HEK293T (cell line): Measurements from ENCODE around the gene GPR153.

Experiments
- CTCF ChIA-PET: fragments of 350-600 bp; formaldehyde crosslinking; extraction: SDS; loops from one replicate; lab custom pipeline; 2021; ENCODE audit warnings: antibody characterized with exemption, inconsistent platforms; lab: Yijun Ruan, JAX
- POLR2A ChIA-PET: fragments of 350-600 bp; formaldehyde crosslinking; extraction: SDS; loops from one replicate; lab custom pipeline; 2020; ENCODE audit warnings: antibody characterized with exemption, inconsistent platforms; lab: Yijun Ruan, JAX
- DNase-seq: peaks from one replicate; pipeline ENCODE4 v3.0.0; 2012; ENCODE audit warnings: mixed read lengths; ENCODE audit errors: extremely low spot score
- ARNT ChIP-seq: fragments of 450-650 bp; IDR thresholded peaks from 2 replicates; pipeline ENCODE4 v1.6.1; 2017; ENCODE audit warnings: mild to moderate bottlenecking
- BHLHE40 ChIP-seq: fragments of 450-650 bp; IDR thresholded peaks from 2 replicates; pipeline ENCODE4 v1.6.1; 2016; ENCODE audit warnings: mild to moderate bottlenecking, moderate library complexity, borderline replicate concordance
- CTBP1 ChIP-seq: fragments of 450-650 bp; IDR thresholded peaks from 2 replicates; pipeline ENCODE4 v1.6.1; 2016; ENCODE audit warnings: borderline replicate concordance
- ELF4 ChIP-seq: fragments of 450-650 bp; IDR thresholded peaks from 2 replicates; pipeline ENCODE4 v1.6.1; 2017; ENCODE audit warnings: antibody characterized with exemption
- FOXA1 ChIP-seq: fragments of 450-650 bp; IDR thresholded peaks from 2 replicates; pipeline ENCODE4 v1.6.1; 2016; ENCODE audit warnings: mild to moderate bottlenecking
- FOXK2 ChIP-seq: fragments of 450-650 bp; IDR thresholded peaks from 2 replicates; pipeline ENCODE4 v1.6.1; 2016; ENCODE audit warnings: mild to moderate bottlenecking
- FOXM1 ChIP-seq: fragments of 450-650 bp; IDR thresholded peaks from 2 replicates; pipeline ENCODE4 v1.6.1; 2017; ENCODE audit warnings: mild to moderate bottlenecking, borderline replicate concordance
- HDGF ChIP-seq: fragments of 450-650 bp; IDR thresholded peaks from 2 replicates; pipeline ENCODE4 v1.6.1; 2017; ENCODE audit warnings: antibody characterized with exemption, borderline replicate concordance
- L3MBTL2 ChIP-seq: fragments of 450-650 bp; conservative IDR thresholded peaks from 2 replicates; pipeline ENCODE4 v1.6.1; 2016; ENCODE audit warnings: mild to moderate bottlenecking
- LEF1 ChIP-seq: fragments of 450-650 bp; IDR thresholded peaks from 2 replicates; pipeline ENCODE4 v1.6.1; 2017; ENCODE audit warnings: mild to moderate bottlenecking, borderline replicate concordance
- NFRKB ChIP-seq: fragments of 450-650 bp; IDR thresholded peaks from 2 replicates; pipeline ENCODE4 v1.6.1; 2016; ENCODE audit warnings: mild to moderate bottlenecking, moderate library complexity
- PKNOX1 ChIP-seq: fragments of 450-650 bp; IDR thresholded peaks from 2 replicates; pipeline ENCODE4 v1.6.1; 2016
- SP1 ChIP-seq: fragments of 450-650 bp; IDR thresholded peaks from 2 replicates; pipeline ENCODE4 v1.6.1; 2017
- SUZ12 ChIP-seq: fragments of 450-650 bp; IDR thresholded peaks from 2 replicates; pipeline ENCODE4 v1.6.1; 2016; ENCODE audit warnings: mild to moderate bottlenecking
- TARDBP ChIP-seq: fragments of 450-650 bp; IDR thresholded peaks from 2 replicates; pipeline ENCODE4 v1.6.1; 2016
- ZNF384 ChIP-seq: fragments of 450-650 bp; IDR thresholded peaks from 2 replicates; pipeline ENCODE4 v1.6.1; 2016

The GPR153 gene

DNA sequence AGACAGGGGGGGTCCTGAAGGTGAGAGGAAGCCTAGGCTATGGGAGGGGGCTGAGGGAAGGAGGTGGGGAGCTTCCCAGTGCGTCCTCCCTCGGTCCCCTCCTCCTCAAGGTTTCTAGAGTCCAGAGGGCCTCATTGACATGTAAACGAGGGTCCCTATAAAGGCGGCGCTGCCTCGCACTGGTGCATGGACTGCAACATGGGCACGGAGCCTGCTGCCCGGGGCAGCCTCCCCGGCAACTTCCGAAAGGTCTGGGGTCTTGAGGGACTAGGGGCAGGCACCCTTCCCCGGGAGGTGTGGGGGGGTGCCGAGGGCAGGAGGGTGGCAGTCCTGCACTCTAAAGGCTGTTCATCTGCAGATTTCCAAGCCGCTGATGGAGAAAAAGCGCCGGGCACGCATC lies 16.9 kb downstream of the GPR153 start, which contains the start of gene HES3:
Gene HES3 (plus strand): TSS at position 187 of the 400 bp plus-strand sequence. CDS start 187 bp downstream, at position 374.
- CTCF ChIA-PET, result no interaction called here
- POLR2A ChIA-PET, result interaction anchor here (0.6 to 2.5 kb wide), 2 partner anchors 8 to 29 kb away, joined by 3 to 14 read pairs; partner anchors contain the start of gene ICMT
- no peak for TF ChIP-seq PKNOX1
- TF ChIP-seq L3MBTL2, result no peak
- TF ChIP-seq CTBP1, result no peak
- no peak for TF ChIP-seq BHLHE40
- no peak for TF ChIP-seq FOXM1
- TF ChIP-seq LEF1, result no peak
- no peak for TF ChIP-seq NFRKB
- no peak for TF ChIP-seq FOXK2
- no peak for TF ChIP-seq TARDBP
- no peak for TF ChIP-seq SUZ12
- no peak for TF ChIP-seq HDGF
- no peak for TF ChIP-seq ARNT
- DNase-seq, result no peak

- ChIA-PET POLR2A (interaction anchor here (0.6 to 1.3 kb wide), 2 partner anchors 30 to 38 kb away, joined by 3 to 7 read pairs; no protein-coding TSS in a partner anchor), CTCF (interaction anchor here (0.6 to 1.0 kb wide), 2 partner anchors 33 to 38 kb away, joined by 3 read pairs; no protein-coding TSS in a partner anchor)
- DNase-seq, result no peak
- TF ChIP-seq SUZ12, result no peak
- no peak for TF ChIP-seq FOXM1
- no peak for TF ChIP-seq NFRKB
- TF ChIP-seq PKNOX1, result no peak
Observed at GRCh38 chr1:6243053-6243834, 17.7 kb downstream of the GPR153 start.

DNA sequence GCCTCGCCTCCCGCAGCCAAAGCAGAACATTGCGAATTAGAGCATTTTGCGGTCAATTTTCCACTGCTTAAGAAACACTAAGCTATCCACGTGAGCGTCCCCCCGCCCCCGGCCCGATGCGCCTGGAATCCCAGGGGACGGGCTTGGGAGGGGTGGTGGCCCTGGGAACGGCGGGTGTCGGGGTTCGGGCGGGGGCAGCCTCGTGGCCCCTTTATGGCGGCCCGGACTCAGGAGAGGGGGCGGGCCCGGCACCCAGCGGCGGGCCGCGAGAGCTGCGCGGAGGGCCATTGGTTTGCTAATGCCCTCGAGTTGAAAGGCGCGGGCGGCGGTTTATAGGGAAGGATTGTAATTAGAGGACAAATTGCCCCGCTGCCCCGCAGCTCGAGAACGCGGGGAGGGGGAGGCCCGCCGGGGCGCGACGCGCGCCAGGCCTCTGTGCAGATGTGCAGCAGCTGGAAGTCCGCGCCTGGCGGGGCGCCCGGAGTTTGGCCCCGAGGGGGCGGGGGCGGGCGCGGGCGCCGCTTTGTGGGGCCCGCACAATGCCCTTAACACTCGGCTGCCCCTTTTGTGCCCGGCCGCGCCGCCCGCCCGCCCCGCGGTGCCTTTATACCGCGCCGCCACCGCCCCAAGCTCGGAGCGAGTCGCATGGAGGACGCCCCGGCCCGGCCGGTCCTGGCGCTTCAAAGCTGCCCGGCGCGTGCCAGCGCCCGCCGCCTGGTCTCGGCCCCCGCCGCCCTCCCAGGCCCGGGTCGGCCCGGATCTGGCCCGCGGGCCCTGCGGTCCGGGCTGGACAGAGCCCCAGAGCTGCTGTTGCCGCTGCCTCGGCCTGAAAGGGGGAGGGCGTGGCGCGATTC lies 18.8 kb downstream of the GPR153 start:
- no peak for DNase-seq
- ChIA-PET POLR2A (interaction anchor here (1.3 kb wide), 1 partner anchor 37 kb away, joined by 7 read pairs; no protein-coding TSS in a partner anchor), CTCF (interaction anchor here (1.0 kb wide), 1 partner anchor 37 kb away, joined by 3 read pairs; no protein-coding TSS in a partner anchor)
- TF ChIP-seq HDGF (no peak), ARNT (no peak), PKNOX1 (no peak), NFRKB (no peak), L3MBTL2 (no peak), SP1 (no peak), CTBP1 (no peak), SUZ12 (no peak), FOXA1 (no peak), FOXM1 (no peak), ELF4 (no peak), FOXK2 (no peak)

DNA sequence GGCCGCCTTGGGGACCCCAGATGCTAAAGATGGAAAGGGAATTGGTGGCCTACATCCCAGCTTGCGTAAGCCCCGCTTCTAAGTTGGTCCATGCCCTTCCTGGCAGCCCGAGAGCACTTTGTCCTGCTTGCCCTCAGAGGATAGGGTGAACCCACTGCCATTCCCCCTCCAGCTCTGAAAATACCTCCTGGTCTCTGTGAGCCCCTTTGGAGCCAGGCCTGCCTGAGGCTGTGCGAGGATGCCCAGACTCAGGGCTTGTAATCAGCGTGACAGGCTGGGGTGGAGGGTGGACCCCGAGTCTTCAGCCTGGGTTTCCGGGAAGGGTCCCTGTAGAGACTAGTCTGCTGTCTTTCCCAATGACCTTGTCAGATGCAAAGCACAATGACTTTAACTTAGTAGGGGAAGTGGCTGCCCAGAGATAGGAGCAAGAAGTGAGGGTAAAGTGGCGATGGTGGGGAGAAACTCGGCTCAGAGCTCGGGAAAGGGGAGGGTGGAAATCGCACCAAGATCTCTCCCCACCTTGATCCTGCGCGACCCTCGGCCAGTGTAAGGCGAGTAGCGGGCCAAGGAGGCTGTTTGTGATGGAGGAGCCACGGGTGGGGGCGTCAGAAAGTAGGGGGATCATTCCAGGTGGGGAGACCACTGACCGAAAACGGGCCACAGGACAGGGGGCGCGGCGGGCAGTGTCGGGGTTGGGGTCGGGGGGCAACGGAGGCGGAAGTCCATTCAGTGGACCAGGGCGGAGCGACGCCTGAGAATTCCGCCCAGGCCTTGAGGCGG lies 19.6 kb downstream of the GPR153 start:
- ChIA-PET CTCF (no interaction called here), POLR2A (no interaction called here)
- no peak for TF ChIP-seq BHLHE40
- TF ChIP-seq ZNF384, result no peak
- no peak for TF ChIP-seq FOXM1
- no peak for TF ChIP-seq FOXK2
- no peak for TF ChIP-seq CTBP1
- TF ChIP-seq L3MBTL2, result no peak
- no peak for TF ChIP-seq ARNT
- no peak for TF ChIP-seq NFRKB
- TF ChIP-seq TARDBP, result no peak
- no peak for TF ChIP-seq LEF1
- TF ChIP-seq SUZ12, result no peak
- no peak for TF ChIP-seq ELF4
- no peak for TF ChIP-seq SP1
- TF ChIP-seq FOXA1, result no peak
- TF ChIP-seq HDGF, result no peak
- DNase-seq, result no peak
